KMS-11 (cell line): ENCODE data around the gene ZDHHC16.

Source experiments
- H2AFZ ChIP-seq: fragments of 200-600 bp; sonication (generic); 2 replicates; pipeline ENCODE4 v1.6.1; 2016; ENCODE audit warnings: antibody characterized with exemption, mixed run types, low read depth
- H3K27ac ChIP-seq: fragments of 200-600 bp; sonication (generic); 2 replicates; pipeline ENCODE4 v1.6.1; 2016; ENCODE audit warnings: mild to moderate bottlenecking, mixed run types
- H3K27me3 ChIP-seq: fragments of 200-600 bp; sonication (generic); 2 replicates; pipeline ENCODE4 v1.6.1; 2017; ENCODE audit warnings: mild to moderate bottlenecking, low read depth, mixed run types, moderate library complexity; ENCODE audit not compliant: insufficient read depth
- H3K36me3 ChIP-seq: fragments of 200-600 bp; sonication (generic); 2 replicates; pipeline ENCODE4 v1.6.1; 2017; ENCODE audit warnings: mild to moderate bottlenecking, mixed run types; ENCODE audit not compliant: insufficient read depth
- H3K4me1 ChIP-seq: fragments of 200-600 bp; sonication (generic); 2 replicates; pipeline ENCODE4 v1.6.1; 2016; ENCODE audit warnings: mild to moderate bottlenecking, low read depth, mixed run types; ENCODE audit not compliant: poor library complexity, severe bottlenecking
- H3K4me2 ChIP-seq: fragments of 200-600 bp; sonication (generic); 2 replicates; pipeline ENCODE4 v1.7.0; 2016; ENCODE audit warnings: mild to moderate bottlenecking, mixed run types
- H3K4me3 ChIP-seq: fragments of 200-600 bp; sonication (generic); IDR thresholded peaks from 2 replicates; pipeline ENCODE4 v1.6.1; 2017; ENCODE audit warnings: low read depth, low read length, mixed read lengths; ENCODE audit not compliant: insufficient read depth
- H3K79me2 ChIP-seq: fragments of 200-600 bp; sonication (generic); 2 replicates; pipeline ENCODE4 v1.6.1; 2016; ENCODE audit warnings: low read depth, mixed run types; ENCODE audit not compliant: insufficient read depth
- H3K9ac ChIP-seq: fragments of 200-600 bp; sonication (generic); 2 replicates; pipeline ENCODE4 v1.6.1; 2016; ENCODE audit warnings: mild to moderate bottlenecking, mixed run types
- H4K20me1 ChIP-seq: fragments of 200-600 bp; sonication (generic); 2 replicates; pipeline ENCODE4 v1.6.1; 2016; ENCODE audit warnings: mild to moderate bottlenecking, mixed run types; ENCODE audit not compliant: insufficient read depth
- TF ChIP-seq, protein P1 (sequence below): fragments of 200-600 bp; sonication (generic); conservative IDR thresholded peaks from 2 replicates; pipeline ENCODE4 v1.6.1; 2017; ENCODE audit warnings: low read depth, mild to moderate bottlenecking, antibody characterized with exemption, low read length, moderate library complexity, mixed read lengths

Gene ZDHHC16

DNA sequence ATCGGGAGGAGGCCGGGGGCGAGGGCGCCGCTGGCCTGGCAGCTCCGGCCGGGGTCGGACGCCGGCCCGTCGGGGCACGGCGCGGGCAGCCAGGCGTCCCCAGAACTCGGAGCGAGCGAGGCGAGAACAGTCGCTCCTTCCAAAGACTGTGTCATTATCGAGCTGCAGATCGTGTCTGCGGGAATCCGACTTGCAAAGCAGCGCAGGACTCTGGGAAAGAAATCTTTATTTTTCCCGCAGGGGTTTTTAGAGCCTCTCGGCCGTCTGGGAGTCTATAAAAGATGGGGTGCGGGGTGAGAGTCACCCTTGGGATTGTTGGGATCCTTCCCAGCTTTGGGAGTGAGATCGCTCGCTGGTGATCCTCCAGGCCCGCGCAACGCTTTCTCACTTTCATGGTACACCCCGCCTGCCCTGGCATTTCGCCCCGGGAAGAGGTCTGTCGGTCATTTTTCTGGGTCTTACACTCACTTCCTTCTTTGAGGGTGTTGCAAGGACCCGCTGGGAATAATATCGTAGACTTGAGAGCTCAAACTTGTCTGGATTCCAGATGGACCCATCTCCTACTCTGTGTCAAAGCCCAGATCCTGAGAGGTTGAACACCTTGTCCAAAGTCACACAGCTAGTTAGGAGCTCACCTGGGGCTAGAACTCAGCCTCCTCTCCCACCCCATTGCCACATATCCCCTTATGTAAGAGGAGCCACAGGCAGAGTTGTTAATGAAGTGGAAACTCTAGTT, 53.8 kb downstream of the ZDHHC16 start:
- H3K4me3 ChIP-seq, result no peak overlapping the region
- H3K27me3 ChIP-seq, result peaks cover 18% of the 10 kb centered on the region
- H3K4me1 ChIP-seq, result peaks cover 22% of the 10 kb centered on the region
- peaks cover 28% of the 10 kb centered on the region for H3K79me2 ChIP-seq
- peak overlapping the region; percentile 92 for H2AFZ ChIP-seq
- H4K20me1 ChIP-seq, result no peaks in the 10 kb centered on the region
- no peaks in the 10 kb centered on the region for H3K36me3 ChIP-seq
- H3K9ac ChIP-seq, result no peak overlapping the region; the same call in 1 of the 2 replicates
- TF ChIP-seq, protein P1, sequence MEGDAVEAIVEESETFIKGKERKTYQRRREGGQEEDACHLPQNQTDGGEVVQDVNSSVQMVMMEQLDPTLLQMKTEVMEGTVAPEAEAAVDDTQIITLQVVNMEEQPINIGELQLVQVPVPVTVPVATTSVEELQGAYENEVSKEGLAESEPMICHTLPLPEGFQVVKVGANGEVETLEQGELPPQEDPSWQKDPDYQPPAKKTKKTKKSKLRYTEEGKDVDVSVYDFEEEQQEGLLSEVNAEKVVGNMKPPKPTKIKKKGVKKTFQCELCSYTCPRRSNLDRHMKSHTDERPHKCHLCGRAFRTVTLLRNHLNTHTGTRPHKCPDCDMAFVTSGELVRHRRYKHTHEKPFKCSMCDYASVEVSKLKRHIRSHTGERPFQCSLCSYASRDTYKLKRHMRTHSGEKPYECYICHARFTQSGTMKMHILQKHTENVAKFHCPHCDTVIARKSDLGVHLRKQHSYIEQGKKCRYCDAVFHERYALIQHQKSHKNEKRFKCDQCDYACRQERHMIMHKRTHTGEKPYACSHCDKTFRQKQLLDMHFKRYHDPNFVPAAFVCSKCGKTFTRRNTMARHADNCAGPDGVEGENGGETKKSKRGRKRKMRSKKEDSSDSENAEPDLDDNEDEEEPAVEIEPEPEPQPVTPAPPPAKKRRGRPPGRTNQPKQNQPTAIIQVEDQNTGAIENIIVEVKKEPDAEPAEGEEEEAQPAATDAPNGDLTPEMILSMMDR, result no peak
- H3K27ac ChIP-seq, result no peak overlapping the region
- peak overlapping the region; percentile 83 for H3K4me2 ChIP-seq

DNA sequence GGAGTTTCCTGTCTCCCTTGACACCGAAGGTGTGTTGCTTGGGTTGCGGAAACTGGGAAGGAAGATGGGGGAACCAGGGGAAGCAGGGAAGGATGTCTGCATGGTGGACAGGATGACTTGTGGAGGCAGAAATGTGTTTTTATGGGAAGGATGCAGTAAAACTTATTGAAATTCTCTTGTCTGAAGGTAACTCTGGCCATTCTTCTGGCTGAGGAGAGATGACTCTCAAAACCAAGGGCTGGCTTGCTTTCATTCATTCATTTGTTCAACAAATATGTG, 54.3 kb downstream of the ZDHHC16 start:
- TF ChIP-seq, protein P1, result no peak
- no peak overlapping the region for H3K4me3 ChIP-seq
- H3K4me2 ChIP-seq, result no peak overlapping the region; the same call in 1 of the 2 replicates
- H2AFZ ChIP-seq, result no peak overlapping the region
- H3K27me3 ChIP-seq, result peaks cover 18% of the 10 kb centered on the region
- no peaks in the 10 kb centered on the region for H3K36me3 ChIP-seq
- peaks cover 23% of the 10 kb centered on the region for H3K79me2 ChIP-seq
- no peaks in the 10 kb centered on the region for H4K20me1 ChIP-seq
- H3K27ac ChIP-seq, result no peak overlapping the region
- no peak overlapping the region for H3K9ac ChIP-seq
- peaks cover 22% of the 10 kb centered on the region for H3K4me1 ChIP-seq

DNA sequence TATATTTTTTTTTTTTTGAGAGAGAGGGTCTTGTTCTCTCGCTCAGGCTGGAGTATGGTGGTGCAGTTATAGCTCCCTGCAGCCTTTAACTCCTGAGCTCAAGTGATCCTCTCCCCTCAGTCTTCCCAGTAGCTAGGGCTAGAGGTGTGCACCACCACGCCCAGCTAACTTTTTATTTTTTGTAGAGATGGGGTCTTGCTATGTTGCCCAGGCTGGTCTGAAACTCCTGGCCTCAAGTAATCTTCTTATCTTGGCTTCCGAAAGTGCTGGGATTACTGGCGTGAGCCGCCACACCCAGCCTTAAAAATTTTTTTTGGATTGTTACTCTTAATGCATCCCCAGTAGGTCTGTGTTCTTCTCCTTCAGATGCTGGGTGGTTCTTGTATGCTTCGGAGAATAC, 56.9 kb downstream of the ZDHHC16 start:
- Histone ChIP-seq H3K9ac (no peak overlapping the region), H3K4me1 (no peaks in the 10 kb centered on the region), H3K4me3 (no peak overlapping the region), H4K20me1 (no peaks in the 10 kb centered on the region), H3K27ac (no peak overlapping the region), H2AFZ (no peak overlapping the region), H3K27me3 (peaks cover 18% of the 10 kb centered on the region), H3K79me2 (no peaks in the 10 kb centered on the region), H3K36me3 (no peaks in the 10 kb centered on the region), H3K4me2 (no peak overlapping the region)
- TF ChIP-seq, protein P1, result no peak

DNA sequence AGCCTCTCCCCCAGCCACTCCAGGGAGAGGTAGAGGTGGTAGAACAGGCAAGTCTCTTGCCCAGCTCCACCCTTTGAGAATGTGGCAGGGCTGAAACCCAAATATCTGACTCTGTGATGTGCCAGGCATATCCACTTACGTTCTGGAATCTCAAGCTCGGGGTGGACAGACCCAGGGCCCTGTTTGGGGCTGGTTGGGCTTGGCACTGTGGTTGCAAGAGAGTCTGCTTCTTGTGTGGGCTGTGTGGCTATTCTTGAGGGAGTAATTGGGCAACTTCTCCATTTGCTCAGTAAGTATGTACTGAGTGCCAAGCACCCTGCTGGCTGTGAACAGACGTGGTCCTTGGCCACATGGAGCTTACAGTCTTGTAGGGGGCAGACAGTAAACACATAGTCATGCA, 57.4 kb downstream of the ZDHHC16 start:
- no peak overlapping the region for H2AFZ ChIP-seq
- no peak overlapping the region for H3K9ac ChIP-seq
- no peaks in the 10 kb centered on the region for H4K20me1 ChIP-seq
- H3K27ac ChIP-seq, result no peak overlapping the region
- no peaks in the 10 kb centered on the region for H3K4me1 ChIP-seq
- H3K4me3 ChIP-seq, result no peak overlapping the region
- no peaks in the 10 kb centered on the region for H3K36me3 ChIP-seq
- no peak overlapping the region for H3K4me2 ChIP-seq
- TF ChIP-seq, protein P1, result no peak
- H3K27me3 ChIP-seq, result peaks cover 18% of the 10 kb centered on the region
- no peaks in the 10 kb centered on the region for H3K79me2 ChIP-seq
